ENCODE data around the gene GPC3. TPM values are rescaled to one million over a fixed set of nuclear protein-coding genes. Genes with fewer than 3 reads are reported as not detected.

Gene GPC3
- total RNA-seq, 2 donors from 2014 or later = 2.6 to 2.9 TPM

DNA sequence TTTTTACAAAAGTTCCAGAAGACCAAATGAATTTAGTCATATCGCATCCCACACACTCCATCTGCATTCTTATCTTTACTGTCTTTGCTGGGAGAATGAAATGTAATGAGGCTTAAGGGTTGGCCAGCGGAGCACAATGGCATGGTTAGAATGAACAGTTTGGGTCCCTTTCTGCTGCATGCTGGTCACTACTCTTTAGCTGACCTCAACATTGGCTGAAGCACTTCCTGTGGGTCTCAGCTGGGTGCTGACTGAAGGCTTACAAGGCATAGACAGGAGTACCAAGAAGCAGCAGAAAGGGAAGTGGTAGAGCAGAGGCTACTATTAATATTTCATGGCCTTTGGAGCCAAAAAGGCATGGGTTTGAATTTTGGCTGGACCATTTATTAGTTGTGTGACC, 410.7 kb downstream of the GPC3 start:
- DNase-seq = no peak
- no peak for ATAC-seq

DNA sequence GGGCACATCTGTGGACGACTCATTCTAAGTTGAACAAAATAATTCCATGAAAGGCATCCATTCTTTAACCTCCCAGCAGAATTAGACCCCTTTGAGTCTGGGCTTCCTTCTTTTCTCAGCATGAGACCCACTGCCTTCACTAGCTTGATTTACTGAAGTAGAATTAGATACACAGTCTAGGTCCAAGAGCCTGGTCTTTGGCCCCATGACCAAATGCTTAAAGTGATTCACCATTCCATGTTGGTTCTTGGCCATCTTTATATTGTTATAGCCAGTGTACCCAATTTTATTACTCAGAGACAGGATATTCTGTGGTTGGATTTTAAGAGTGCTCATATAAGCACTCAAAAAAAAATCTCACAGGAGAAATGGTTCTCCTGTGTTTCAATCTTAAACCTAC, 414.8 kb downstream of the GPC3 start:
- ATAC-seq = no peak
- intact Hi-C loops (cut with DNase I, micrococcal nuclease) = no loop called here
- DNase-seq = no peak

More for the DNA sequence above, 410.7 kb downstream of the GPC3 start:
- intact Hi-C loops (cut with DNase I, micrococcal nuclease) = no loop called here

DNA sequence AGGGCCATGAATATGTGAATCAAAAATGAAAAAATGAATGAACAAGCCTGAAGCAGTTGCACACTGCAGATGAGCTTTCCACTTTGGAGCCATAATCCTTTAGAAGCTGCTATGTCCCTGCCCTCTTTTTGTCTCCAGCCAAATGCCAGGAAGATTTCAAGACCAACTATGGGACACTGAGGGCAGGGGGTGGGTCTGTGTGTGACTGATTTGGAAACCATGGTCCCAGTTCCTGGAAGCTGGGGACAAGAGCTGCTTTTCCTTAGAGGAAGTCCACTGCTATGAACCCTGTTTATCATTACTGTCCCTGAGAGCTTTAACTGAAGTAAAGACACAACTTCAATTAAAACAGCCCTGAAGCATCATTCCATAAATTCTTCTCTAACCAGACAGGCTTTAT, 416.2 kb downstream of the GPC3 start:
- no peak for ATAC-seq
- intact Hi-C loops (cut with DNase I, micrococcal nuclease) = no loop called here
- no peak for DNase-seq

DNA sequence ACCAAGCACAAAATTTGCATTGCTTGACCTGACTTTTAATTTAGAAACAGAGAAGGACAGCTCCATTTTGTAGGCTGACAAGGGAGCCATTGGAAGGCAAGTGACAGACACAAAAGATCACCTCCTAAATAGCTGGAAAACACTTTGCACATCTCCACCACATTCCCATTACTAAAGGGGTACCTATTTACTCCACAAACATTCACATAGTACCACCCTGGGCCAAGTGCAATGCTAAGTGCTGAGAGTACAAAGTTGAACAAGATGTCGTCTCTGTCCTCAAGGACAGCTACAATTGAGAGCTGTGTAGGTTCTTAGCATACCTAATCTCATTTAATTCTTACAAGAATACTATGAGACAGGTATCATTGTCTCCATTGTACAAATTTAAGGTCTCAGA, 417.3 kb downstream of the GPC3 start:
- intact Hi-C loops (cut with DNase I, micrococcal nuclease) = no loop called here
- DNase-seq (no peak), ATAC-seq (no peak)

DNA sequence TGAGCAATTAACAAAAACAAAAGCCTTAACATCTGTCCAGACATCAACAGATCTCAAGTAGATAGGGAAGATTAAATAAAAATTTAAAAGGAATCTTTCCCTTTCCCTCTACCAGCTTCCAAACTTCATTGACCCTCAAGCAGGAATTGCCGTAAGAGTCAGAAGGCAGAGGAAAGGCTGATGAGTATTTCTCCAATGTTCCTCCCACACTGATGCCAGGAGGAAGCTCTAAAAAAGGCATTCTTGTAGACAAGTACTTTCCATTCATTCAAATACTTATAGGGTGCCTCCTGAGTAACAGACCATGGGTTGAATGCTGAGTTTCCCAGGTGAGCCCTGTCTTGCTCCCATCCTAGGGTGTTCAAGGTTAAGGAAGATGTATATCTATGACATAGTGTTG, 418.5 kb downstream of the GPC3 start:
- ATAC-seq (no peak), DNase-seq (no peak)
- intact Hi-C loops (cut with DNase I, micrococcal nuclease) = no loop called here

DNA sequence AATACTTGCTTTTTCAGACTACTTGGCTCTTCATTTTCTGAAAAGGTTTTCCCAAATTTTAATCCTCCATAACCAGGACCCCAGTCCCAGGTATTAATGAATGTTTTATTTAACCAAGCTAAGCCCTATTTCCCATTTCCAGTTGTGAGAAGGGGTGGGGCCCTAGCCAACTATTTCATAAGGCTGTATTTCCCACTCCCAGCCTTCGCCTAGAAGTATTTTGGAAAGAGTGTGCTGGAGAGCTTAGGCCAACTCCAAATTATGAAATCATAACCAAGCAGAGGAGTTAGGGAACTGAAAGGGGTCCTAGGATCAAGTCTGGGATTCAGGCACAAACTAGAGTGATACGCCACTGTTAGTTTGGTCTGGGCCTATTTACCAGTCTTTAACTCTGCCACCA, 421.7 kb downstream of the GPC3 start:
- ATAC-seq = no peak
- intact Hi-C loops (cut with DNase I, micrococcal nuclease) = no loop called here
- DNase-seq = no peak

DNA sequence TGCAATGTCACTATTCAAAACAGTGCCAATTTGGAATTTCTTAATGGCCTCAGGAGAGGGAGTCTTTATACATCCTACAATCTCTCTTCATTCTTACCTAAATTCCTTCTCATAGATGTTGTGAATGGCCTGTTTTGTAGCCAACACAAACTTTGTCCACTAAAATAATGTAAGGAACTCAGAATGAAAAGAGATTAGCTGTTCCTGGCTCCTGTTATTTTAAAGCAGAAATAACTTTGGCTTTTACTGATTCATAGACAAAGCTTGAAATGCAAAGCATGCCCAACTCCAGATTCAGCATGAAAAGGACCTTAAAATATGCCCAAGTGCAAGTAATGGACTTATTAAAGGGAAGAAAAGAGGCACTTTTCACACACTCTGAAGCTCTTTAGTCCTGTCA, 424.1 kb downstream of the GPC3 start:
- ATAC-seq (no peak), DNase-seq (no peak)
- intact Hi-C loops (cut with DNase I, micrococcal nuclease) = no loop called here

DNA sequence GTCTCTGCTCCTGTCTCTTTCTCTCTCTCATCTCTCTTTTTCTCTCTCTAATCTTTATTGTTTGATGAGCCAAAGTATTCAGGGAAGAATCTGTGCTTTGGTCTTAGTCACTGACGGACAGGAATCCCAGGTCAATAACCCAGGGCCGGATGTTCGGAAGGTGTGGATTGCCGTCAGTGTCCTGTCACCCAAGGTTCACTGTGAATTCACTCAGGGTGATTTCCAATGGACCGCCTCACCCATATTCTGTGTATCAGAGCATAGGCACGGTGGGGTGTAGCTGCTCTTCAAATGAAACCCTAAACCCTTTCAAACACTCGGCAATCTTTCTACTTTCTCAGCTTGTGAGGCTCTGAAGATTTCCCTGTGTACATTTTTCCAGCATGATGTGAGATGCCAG, 425.5 kb downstream of the GPC3 start:
- intact Hi-C loops (cut with DNase I, micrococcal nuclease) = no loop called here
- no peak for ATAC-seq
- no peak for DNase-seq

DNA sequence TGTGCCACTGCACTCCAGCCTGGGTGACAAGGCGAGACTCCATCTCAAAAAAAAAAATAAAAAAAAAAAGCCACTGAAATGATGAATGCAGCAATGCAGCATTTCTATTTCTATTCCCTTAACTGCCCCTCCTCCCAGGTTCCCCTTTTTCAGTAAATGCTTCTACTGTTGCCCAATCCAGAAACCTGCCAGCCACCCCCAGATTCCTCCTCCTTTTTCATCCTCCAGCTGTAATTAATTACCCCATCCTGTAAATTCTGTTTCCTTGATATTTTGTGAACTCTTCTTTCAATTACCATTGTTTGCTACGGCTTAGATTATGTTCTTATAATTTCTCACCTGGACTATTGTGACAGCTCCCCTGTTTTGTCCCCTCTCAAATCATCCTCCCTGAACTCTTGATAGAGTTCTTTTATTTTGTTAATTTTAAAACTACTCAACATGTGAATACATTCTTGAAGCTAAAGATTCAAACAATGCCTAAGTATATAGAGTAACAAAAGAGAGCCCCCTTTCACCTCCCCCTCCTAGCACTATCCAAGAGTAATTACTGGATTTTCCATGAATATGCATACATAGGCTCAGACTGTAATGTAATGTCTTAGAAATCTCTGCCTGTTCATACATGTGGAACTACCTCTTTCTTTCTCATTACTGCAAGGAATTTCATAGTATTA, 429.5 kb downstream of the GPC3 start:
- DNase-seq = no peak
- no peak for ATAC-seq
- intact Hi-C loops (cut with DNase I, micrococcal nuclease) = no loop called here

DNA sequence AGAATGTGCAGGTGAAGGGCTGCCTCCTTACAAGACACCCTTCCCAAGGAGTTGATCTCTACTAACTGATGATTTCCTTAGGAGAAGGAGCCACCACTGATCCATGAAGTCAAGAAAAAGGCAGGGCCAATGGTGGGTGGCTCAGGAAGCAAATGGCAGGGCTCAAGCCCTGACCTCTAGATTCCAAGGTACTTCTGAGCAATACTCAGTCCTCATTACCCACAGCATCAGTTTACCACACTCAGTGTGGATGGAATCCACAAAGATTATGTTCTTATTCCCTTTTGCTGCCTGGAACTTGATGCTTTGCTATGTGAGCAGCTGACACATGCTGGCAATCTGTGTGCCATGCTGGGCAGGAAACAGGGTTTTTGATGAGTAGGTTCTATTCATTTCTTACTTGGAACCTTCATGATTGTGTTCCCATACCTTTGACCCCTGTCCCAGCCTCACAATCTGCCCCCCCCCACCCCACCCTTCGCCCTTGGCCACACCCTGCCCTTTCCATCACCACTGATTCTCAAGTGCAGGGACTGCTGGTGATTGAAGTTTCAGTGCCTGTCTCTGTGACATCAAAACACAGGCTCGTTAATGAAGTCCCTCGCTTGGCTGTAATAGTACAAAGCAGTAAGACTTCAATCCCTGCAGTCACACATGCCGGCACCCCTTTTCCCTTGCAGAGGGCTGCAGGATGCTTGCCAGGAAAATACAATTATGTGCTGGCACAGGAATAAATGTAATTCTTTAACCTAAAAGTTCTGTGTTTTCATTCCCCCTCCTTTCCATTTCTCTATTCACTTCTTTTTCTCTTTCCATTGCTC, 434.5 kb downstream of the GPC3 start:
- DNase-seq = no peak
- peak; percentile 56 for ATAC-seq

DNA sequence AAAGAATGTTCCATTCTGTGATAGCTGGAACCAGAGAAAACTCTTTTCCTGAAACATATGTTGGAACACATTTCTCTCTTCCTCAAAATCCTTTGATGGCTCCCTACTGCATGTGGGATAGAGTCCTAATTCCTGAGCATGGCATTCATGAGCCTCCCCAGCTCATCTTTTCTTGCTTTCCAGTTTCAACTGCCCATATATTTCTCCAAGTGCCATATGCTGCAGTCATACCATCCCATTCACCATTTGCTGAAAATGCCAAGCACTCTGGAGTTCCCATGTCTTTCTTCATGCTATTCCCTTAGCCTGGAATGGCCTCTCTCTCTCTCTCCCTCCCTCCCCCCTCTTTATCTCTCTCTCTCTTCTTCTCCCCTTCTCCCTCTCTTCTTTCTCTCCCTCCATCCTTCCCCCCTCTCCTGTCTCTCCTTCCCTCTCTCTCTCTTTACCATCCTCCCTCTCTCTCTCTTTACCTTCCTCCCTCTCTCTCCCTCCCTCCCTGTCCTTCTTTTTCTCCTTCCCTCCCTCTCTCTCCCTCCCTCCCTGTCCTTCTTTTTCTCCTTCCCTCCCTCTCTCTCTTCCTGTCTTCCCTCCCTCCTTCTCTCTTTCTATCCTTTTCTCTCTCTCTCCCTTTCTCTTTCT, 436.0 kb downstream of the GPC3 start:
- DNase-seq = no peak
- ATAC-seq = no peak
- intact Hi-C loops (cut with DNase I, micrococcal nuclease) = no loop called here

More for the DNA sequence above, 434.5 kb downstream of the GPC3 start:
- intact Hi-C loops (cut with DNase I, micrococcal nuclease) = no loop called here

DNA sequence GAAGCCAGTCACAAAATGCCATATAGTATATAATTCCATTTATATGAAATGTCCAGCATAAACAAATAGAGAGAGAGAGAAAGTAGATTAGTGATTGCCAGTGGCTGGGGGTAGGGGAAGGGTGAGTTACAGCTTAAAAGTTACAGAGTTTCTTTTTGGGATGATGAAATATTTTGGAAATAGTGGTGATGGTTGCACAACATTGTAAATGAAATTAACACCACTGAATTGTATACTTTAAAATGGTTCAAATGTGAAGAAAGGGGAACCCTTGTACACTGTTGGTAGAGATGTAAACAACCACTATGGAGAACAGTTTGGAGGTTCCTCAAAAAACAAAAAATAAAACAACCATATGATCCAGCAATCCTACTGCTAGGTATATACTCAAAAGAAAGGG, 439.0 kb downstream of the GPC3 start:
- no peak for DNase-seq
- intact Hi-C loops (cut with DNase I, micrococcal nuclease) = no loop called here
- ATAC-seq = no peak

DNA sequence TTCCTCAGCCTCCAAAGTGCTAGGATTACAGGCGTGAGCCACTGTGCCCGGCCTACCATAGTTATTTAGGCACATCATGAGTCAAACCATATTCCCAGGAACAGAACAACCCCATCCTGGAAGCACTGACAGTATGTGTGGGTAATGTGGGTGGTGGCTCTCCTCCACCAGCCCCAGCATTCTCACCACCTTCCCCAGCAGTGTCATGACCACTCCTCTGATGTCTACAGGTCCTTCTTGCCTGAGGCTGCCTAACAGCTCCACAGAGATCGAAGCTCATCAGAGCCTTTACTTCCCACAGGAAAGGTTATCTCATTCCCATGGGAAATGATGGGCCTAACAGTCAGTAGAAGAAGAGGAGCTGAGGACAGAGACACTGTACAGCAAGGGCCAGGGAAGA, 440.6 kb downstream of the GPC3 start:
- ATAC-seq (no peak), DNase-seq (no peak)
- intact Hi-C loops (cut with DNase I, micrococcal nuclease) = no loop called here

DNA sequence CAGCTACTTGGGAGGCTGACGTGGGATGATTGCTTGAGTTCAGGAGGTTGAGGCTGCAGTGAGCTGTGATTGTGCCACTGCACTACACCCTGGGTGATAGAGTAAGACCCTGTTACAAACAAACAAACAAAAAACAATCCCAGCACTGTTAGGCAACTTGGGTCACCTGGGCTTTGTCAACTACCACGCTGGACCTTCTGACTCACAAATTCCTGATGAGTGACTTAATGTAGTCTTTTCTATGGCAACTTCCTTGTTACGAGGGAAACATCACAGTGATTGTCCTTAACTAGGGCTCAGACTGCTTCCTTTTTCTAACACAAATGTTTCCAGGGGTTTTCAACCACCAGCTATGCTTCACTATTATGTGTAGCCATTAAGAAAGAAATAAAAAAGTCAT, 441.3 kb downstream of the GPC3 start:
- ATAC-seq = peak; percentile 64

DNA sequence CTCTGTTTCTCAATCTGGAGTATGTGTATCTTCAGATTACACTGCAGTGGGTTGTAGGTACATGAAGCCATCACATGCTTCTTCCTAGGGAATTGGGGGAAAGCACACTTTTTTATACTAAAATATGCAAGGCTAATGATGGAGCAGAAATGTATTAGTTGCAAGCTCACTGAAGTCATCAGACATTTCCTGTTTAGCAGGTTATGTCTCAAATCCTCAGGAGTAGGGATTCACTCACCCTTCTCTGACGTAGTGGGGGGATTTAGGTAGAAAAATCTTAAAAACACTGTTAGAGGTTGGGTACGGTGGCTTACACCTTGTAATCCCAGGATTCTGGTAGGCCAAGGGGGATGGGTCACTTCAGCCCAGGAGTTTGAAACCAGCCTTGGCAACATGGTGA, 441.7 kb downstream of the GPC3 start:
- no peak for ATAC-seq
- DNase-seq = no peak
- intact Hi-C loops (cut with DNase I, micrococcal nuclease) = no loop called here

More for the DNA sequence above, 441.3 kb downstream of the GPC3 start:
- no peak for DNase-seq
- intact Hi-C loops (cut with DNase I, micrococcal nuclease) = no loop called here

DNA sequence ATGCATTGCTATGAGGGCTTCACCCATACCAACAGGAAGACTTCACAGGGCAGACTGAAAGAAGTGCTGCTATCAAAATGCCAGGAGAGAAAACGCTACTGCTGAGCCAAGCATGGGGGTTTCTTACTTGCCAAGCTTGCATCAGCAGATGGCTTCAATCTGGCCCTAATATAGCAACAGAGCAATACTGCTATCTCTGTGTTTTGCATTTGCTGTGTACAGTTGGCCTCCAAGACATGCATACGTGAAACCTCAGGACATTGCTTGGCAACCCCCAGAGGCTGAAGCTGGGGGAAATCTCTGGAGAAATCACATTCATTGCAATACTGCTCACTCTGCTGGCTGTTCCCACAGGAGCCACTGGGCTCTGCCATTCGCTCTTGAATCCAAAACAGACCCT, 442.9 kb downstream of the GPC3 start:
- intact Hi-C loops (cut with DNase I, micrococcal nuclease) = no loop called here
- DNase-seq (no peak), ATAC-seq (no peak)

DNA sequence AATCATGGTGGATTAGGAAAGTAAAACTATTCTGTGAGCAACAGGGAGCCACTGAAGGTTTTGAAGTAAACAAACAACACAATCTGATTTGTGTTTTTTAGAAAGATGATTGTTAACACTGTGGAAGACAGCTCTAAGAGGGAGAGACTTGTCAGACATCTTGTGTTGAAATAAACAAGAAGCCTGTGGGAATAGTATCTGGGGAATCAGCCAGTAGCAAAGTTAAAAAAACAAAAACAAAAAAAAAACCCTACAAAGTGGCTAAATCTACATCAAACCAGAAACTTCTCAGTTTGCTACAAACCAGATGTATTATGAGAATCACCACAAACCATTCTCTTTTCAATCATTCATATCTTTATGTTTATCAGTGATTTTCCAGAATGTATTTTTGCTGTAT, 444.4 kb downstream of the GPC3 start:
- DNase-seq (no peak), ATAC-seq (no peak)
- intact Hi-C loops (cut with DNase I, micrococcal nuclease) = no loop called here

DNA sequence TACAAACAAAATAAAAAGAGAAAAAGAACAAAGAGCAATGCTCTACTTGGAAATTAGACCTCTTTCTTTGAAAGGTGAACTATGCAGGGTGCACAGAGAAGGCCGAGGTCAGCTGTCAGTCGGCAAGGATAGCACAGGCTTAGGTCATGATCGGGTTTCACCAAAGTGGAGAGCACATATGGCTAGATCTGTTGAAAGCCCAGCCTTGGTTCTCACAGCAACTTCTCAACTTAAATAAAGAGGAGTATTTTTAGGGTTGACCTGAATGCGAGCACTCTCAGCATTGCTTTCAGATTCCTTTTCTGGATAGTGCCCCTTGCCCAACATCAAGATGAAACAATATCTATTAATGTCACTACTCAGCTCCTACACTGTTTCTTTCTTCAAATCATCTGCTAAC, 447.2 kb downstream of the GPC3 start:
- ATAC-seq (no peak), DNase-seq (no peak)
- intact Hi-C loops (cut with DNase I, micrococcal nuclease) = no loop called here

DNA sequence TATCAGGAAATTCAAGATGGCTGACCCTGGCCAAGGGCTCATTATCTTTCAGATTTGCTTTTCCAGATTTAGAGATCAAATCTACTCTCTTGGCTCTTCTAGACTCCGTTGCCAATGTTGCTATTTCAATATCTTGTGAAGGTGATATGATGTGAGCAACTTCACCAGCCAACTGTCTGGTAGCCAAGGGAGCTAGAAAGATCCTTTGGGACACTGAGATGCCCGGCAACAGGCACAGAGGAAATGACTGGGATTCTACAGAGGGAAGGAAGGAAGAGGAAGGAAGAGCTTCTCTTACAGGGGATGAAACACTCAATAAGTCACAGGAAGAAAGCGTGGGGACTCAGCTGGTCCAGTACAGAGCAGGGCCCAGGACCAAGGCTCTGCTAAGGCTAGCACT, 448.3 kb downstream of the GPC3 start:
- intact Hi-C loops (cut with DNase I, micrococcal nuclease) = no loop called here
- DNase-seq = no peak
- ATAC-seq = no peak

DNA sequence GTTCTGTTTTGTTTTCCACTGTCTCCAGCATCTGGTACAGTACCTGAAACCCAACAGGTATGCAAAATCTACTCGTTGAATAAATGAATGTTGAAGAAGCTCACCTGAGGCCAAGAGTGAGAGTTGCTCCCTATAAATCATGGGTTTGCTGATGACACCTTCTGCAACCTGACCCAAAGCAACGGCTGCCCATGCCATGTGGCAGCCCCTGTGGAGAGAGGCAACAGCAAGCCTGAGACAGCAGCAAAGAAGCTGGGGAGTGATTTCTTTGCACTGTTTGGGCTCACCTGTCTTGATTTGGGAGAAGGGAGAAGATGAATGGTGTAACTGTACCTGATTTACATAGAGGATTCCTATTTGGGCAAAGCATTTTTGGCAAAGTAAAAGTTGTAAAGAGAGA, 450.3 kb downstream of the GPC3 start:
- DNase-seq (no peak), ATAC-seq (no peak)
- intact Hi-C loops (cut with DNase I, micrococcal nuclease) = no loop called here
